Upper lobe of left lung (tissue), 6 donors: ENCODE data around the gene TNNI2. TPM values are rescaled to one million over a fixed set of nuclear protein-coding genes. Genes with fewer than 3 reads are reported as not detected.

ENCODE experiments used
- ATAC-seq, 2 donors: fragments of 200-7000 bp; cut with Tn5 transposase; one replicate each; pipeline ENCODE4 v1.9.1; 2022; ENCODE audit warnings: mild to moderate bottlenecking in 2 of 2, moderate library complexity in 2 of 2; ENCODE audit not compliant: low FRiP score in 2 of 2
- DNase-seq, 2 donors: peaks; one replicate each; pipeline ENCODE4 v3.0.0-alpha.2; 2019 to 2020
- H3K27ac ChIP-seq, 4 donors: fragments of 200-600 bp; sonication (generic); one replicate each; pipeline ENCODE4 v1.5.1; 2016 to 2019
- H3K27me3 ChIP-seq, 4 donors: fragments of 200-600 bp; sonication (generic); one replicate each; pipeline ENCODE4 v1.5.1; 2017 to 2019
- H3K36me3 ChIP-seq, 4 donors: fragments of 200-600 bp; sonication (generic); one replicate each; pipeline ENCODE4 v1.5.1; 2016 to 2019
- H3K4me1 ChIP-seq, 4 donors: fragments of 200-600 bp; sonication (generic); one replicate each; pipeline ENCODE4 v1.5.1; 2018 to 2019
- H3K4me3 ChIP-seq, 4 donors: fragments of 200-600 bp; sonication (generic); one replicate each; pipeline ENCODE4 v1.5.1; 2017 to 2019; ENCODE audit warnings: mild to moderate bottlenecking in 2 of 4, moderate library complexity in 1 of 4
- H3K9me3 ChIP-seq, 4 donors: fragments of 200-600 bp; sonication (generic); one replicate each; pipeline ENCODE4 v1.5.1; 2018 to 2019
- EP300 ChIP-seq, 4 donors: sonication (generic); formaldehyde crosslinking; IDR thresholded peaks; one replicate each; pipeline ENCODE4 v1.5.1; 2017; ENCODE audit warnings: antibody characterized with exemption in 4 of 4, control low read depth in 2 of 4
- POLR2A ChIP-seq, 4 donors: fragments of 450-650 bp; IDR thresholded peaks; one replicate each; pipeline ENCODE4 v1.5.1; 2016 to 2017; ENCODE audit warnings: antibody characterized with exemption in 4 of 4, mild to moderate bottlenecking in 2 of 4
- POLR2AphosphoS5 ChIP-seq, 2 donors: sonication (generic); formaldehyde crosslinking; IDR thresholded peaks; one replicate each; pipeline ENCODE4 v1.5.1; 2017; ENCODE audit warnings: antibody characterized with exemption in 2 of 2
- WGBS, 2 donors: methylation state at CpG; one replicate each; pipeline ENCODE4 v1.1.5; 2017 to 2018; 5-methylcytosine and 5-hydroxymethylcytosine counted together
- total RNA-seq, 6 donors: library from RNA; depleted of rRNA in 4 of 6; stranded (reverse); fragments of >200 nt in 4 of 6; gene quantifications; one replicate each; pipeline versions ENCODE4 v1.1.0 to v1.2.1, GENCODE V29; 2016 to 2021
- TF ChIP-seq, protein P1 (sequence below), 6 experiments: fragments of 450-650 bp in 4 of 6; fragments of 200-600 bp in 2 of 6; sonication (generic) in 2 of 6; IDR thresholded peaks; one replicate each; pipeline ENCODE4 v1.5.1; 2016 to 2019; ENCODE audit warnings: antibody characterized with exemption in 6 of 6
- donor health status: DM: no; HTN: no; CAD: no; lungs with moderate emphysema.
- donor health status: DM: no; HTN: yes; CAD: no; lungs with severe emphysema.

Gene TNNI2
- total RNA-seq, 6 donors from 2014 or later, result 7.3 to 28.3 (median 16.7) TPM

DNA sequence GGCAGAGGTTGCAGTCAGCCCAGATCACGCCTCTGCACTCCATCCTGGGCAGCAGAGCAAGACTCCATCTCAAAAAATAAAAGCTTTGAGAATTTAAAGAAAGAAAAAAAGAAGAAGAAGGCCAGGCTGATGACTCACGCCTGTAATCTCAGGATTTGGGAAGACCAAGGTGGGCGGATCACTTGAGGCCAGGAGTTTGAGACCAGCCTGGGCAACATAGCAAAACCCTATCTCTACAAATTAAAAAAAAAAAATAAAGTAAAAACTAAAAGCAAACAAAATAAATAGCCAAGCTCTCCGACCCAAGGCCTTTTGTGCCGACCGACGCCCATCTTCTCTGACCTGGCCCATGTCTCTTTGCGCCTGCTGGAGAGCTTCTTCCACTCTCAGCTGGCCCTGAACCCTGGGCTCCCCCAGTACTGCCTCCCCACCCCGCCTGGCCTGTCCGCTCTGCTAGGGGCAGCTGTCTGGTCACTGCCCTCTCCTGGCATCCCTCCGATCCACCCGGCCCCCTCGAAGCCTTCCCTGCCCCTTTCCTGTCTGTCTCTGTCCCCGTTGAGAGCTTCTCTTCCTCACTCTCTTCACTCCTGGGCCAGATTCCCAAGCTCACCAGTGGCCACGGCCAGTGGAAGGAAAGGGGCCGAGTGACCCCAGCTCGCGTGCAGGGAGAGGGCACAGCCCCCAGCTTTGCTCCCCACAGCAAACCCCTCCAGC, 9.3 kb downstream of the TNNI2 start:
- DNase-seq (peak in 1 of 2 donors; percentile 49), ATAC-seq (no peak)
- 89 to 92% methylated on average over 18 of the region's 18 CpGs for WGBS, 2 donors
- no peaks in the 10 kb centered on the region for H3K36me3 ChIP-seq
- H3K27me3 ChIP-seq, result no peaks in the 10 kb centered on the region
- TF ChIP-seq EP300 (IDR thresholded peaks at IDR 0.05) (no peak), POLR2A (IDR thresholded peaks at IDR 0.05) (no peak), POLR2AphosphoS5 (IDR thresholded peaks at IDR 0.05) (no peak)
- TF ChIP-seq, protein P1, sequence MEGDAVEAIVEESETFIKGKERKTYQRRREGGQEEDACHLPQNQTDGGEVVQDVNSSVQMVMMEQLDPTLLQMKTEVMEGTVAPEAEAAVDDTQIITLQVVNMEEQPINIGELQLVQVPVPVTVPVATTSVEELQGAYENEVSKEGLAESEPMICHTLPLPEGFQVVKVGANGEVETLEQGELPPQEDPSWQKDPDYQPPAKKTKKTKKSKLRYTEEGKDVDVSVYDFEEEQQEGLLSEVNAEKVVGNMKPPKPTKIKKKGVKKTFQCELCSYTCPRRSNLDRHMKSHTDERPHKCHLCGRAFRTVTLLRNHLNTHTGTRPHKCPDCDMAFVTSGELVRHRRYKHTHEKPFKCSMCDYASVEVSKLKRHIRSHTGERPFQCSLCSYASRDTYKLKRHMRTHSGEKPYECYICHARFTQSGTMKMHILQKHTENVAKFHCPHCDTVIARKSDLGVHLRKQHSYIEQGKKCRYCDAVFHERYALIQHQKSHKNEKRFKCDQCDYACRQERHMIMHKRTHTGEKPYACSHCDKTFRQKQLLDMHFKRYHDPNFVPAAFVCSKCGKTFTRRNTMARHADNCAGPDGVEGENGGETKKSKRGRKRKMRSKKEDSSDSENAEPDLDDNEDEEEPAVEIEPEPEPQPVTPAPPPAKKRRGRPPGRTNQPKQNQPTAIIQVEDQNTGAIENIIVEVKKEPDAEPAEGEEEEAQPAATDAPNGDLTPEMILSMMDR (IDR thresholded peaks at IDR 0.05), result no peak
- no peaks in the 10 kb centered on the region for H3K9me3 ChIP-seq
- peak overlapping the region in 1 of 4 donors; percentile 18 for H3K27ac ChIP-seq
- peaks cover 28 to 49% (median 38%) of the 10 kb centered on the region in 4 donors for H3K4me1 ChIP-seq
- H3K4me3 ChIP-seq, result no peak overlapping the region

DNA sequence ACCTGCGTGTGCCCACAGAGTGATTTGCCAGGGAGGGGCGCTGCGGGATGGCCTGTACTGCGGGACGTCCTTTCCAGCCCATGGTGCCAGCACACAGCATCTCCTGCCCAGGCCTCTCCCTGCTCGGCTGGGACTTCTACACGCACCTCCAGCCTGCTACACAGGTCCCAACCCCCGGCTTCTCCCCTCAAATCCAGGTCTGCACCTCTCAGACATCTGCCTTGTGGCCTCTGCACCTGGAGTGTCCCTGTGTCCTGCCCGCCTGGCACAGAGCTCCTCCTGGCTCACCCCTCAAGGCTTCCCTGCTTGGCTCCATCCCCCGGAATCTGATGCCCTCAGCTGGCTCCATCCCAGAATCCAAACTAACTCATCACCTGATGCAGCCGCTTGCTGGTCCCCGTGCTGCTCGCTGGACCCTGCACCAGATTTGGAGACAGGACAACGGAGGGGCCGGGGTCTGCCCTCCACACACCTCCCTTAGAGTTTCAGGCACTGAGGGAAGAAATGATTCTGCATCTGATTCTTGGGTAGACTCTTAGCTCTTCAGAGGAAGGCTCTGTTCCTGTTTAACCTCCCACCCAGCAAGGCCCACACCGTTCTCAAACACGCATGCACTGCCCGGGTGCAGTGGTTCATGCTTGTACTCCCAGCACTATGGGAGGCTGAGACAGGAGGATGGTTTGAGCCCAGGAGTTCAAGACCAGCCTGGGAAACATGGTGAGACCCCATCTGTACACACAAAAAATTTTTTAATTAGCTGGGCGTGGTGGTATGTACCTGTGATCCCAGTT, 10.1 kb downstream of the TNNI2 start:
- DNase-seq (no peak), ATAC-seq (no peak)
- Histone ChIP-seq H3K4me1 (peaks cover 28 to 46% (median 38%) of the 10 kb centered on the region in 4 donors), H3K4me3 (no peak overlapping the region), H3K36me3 (no peaks in the 10 kb centered on the region), H3K9me3 (no peaks in the 10 kb centered on the region), H3K27me3 (no peaks in the 10 kb centered on the region), H3K27ac (peak overlapping the region in 3 of 4 donors; percentile 81 to 90 (median 86))
- 93 to 94% methylated on average over 15 to 17 of the region's 19 CpGs for WGBS, 2 donors
- TF ChIP-seq POLR2A (IDR thresholded peaks at IDR 0.05) (no peak), EP300 (IDR thresholded peaks at IDR 0.05) (no peak), POLR2AphosphoS5 (IDR thresholded peaks at IDR 0.05) (no peak)
- TF ChIP-seq, protein P1 (IDR thresholded peaks at IDR 0.05), result no peak

DNA sequence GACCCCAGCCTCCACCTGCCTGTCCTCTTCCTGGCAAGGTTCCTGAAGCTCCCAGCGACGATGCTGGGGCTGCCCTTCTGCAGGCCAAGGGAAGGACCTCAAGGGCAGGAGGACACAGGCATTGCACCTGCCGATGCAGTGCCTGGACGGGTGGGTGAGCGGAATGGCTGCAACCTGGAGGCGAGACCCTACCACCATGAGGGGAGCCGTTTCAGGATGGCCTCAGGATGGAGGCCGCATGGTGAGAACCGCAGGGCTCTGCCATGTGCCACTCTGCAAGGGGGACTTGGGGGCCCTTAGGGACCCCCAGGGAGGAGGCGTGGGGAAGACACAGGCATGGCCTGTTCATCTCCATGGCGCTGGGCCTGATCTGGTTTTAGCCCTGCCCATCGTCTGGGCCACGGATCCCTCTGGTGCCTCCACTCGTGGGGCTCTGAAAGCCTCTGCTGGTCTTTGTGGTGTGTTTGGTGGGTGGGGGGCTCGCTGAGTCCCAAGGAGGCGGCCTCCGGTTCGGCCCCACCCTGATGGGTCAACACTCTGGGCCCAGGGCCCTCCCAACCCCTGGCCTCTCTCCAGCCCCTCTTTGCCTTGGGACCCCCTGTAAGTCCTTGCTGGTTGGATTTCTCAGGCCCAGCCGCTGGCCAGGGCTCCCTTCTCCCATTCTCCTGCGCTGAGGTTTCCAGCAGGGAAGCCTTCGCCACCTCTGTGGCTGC, 12.8 kb downstream of the TNNI2 start:
- peak in 1 of 2 donors; percentile 60 for DNase-seq
- no peak for TF ChIP-seq POLR2A (IDR thresholded peaks at IDR 0.05)
- TF ChIP-seq, protein P1 (IDR thresholded peaks at IDR 0.05), result no peak
- TF ChIP-seq POLR2AphosphoS5 (IDR thresholded peaks at IDR 0.05), result no peak
- Histone ChIP-seq H3K27ac (peak overlapping the region; percentile 78 to 90 (median 84)), H3K4me1 (peaks cover 13 to 36% (median 21%) of the 10 kb centered on the region in 4 donors), H3K27me3 (no peaks in the 10 kb centered on the region), H3K36me3 (no peaks in the 10 kb centered on the region), H3K4me3 (no peak overlapping the region), H3K9me3 (no peaks in the 10 kb centered on the region)
- no peak for ATAC-seq
- 85 to 93% methylated on average over 4 to 19 of the region's 21 CpGs for whole genome bisulfite sequencing, 2 donors

DNA sequence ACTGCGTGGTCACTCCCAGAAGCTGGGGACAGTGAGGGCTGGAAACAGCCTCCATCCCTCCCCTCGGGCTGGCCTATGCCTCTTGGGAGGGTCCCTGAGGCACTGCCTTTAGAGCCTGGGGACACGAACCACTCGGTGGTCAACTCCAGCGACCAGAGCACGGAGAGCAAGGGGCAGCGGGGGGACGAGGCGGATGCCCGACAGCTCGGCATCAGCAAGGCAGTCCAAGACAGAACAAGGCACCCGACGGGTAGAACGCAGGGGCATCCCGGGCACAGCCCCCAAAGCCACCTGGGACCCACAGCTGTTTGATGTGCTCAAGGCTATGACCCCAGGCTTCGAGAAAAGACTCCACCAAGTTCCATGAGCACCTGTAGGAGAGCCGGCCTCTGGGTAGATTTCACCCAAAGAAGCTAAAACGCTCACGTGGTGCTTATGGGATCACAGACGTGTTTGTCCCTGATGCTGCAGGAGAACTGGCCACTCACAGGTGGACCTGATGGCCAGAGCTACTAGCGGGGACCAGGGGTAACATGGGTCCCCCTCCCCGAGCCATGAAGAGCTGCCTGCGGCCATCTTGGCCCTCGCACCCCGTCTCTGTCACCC, 13.6 kb downstream of the TNNI2 start:
- WGBS, 2 donors, result 74 to 85% methylated on average over 20 to 25 of the region's 25 CpGs
- Histone ChIP-seq H3K27ac (peak overlapping the region; percentile 74 to 90 (median 84)), H3K36me3 (no peaks in the 10 kb centered on the region), H3K4me1 (peaks cover 13 to 40% (median 21%) of the 10 kb centered on the region in 4 donors), H3K4me3 (peak overlapping the region in 1 of 4 donors; percentile 52), H3K9me3 (no peaks in the 10 kb centered on the region), H3K27me3 (no peaks in the 10 kb centered on the region)
- ATAC-seq (no peak), DNase-seq (peak in 1 of 2 donors; percentile 74)
- TF ChIP-seq POLR2A (IDR thresholded peaks at IDR 0.05) (no peak), POLR2AphosphoS5 (IDR thresholded peaks at IDR 0.05) (no peak), EP300 (IDR thresholded peaks at IDR 0.05) (no peak)
- TF ChIP-seq, protein P1 (IDR thresholded peaks at IDR 0.05), result no peak
